ENCODE data around the gene PIK3CA.
"Not testable (repeated sequence)": the region's sequence is repeated elsewhere in the genome, so short reads cannot be mapped to it uniquely, and the experiment has no call there.

PIK3CA gene

GRCh38 chr3:179147873-179148615, at the start of gene PIK3CA:
Gene PIK3CA (plus strand): TSS chr3:179148357. CDS start chr3:179198826, 50,469 bp downstream.
- Histone ChIP-seq H3K4me3 (ENCODE audit: low read length in 2 of 2) (peak within 1 kb of the TSS; percentile 81 to 93), H3K27me3 (ENCODE audit: control insufficient read depth in 1 of 2, insufficient read depth in 2 of 2, low read length in 2 of 2) (no peaks in the 10 kb centered on the region), H3K4me1 (ENCODE audit: control insufficient read depth, insufficient read depth, low read length) (no peaks in the 10 kb centered on the region), H3K27ac (ENCODE audit: low read length) (peak within 1 kb of the TSS; percentile 83), H3K36me3 (ENCODE audit: control insufficient read depth in 2 of 2, insufficient read depth in 2 of 2, low read length in 2 of 2) (no peaks in the 10 kb centered on the region), H3K9me3 (ENCODE audit: control insufficient read depth in 2 of 2, low read length in 2 of 2) (no peaks in the 10 kb centered on the region), H3K9ac (ENCODE audit: low read length in 2 of 2) (peak within 1 kb of the TSS; percentile 70 to 85)

GRCh38 chr3:179098388-179099077, 49.6 kb upstream of the PIK3CA start:
- Histone ChIP-seq H3K27ac (ENCODE audit: low read length) (no peak overlapping the region), H3K9me3 (ENCODE audit: control insufficient read depth in 2 of 2, low read length in 2 of 2) (no peaks in the 10 kb centered on the region), H3K4me1 (ENCODE audit: control insufficient read depth, insufficient read depth, low read length) (no peaks in the 10 kb centered on the region), H3K4me3 (ENCODE audit: low read length in 2 of 2) (peak overlapping the region; percentile 50 to 76), H3K36me3 (ENCODE audit: control insufficient read depth in 2 of 2, insufficient read depth in 2 of 2, low read length in 2 of 2) (no peaks in the 10 kb centered on the region), H3K9ac (ENCODE audit: low read length in 2 of 2) (peak overlapping the region in 1 of 2 donors; percentile 35), H3K27me3 (ENCODE audit: control insufficient read depth in 1 of 2, insufficient read depth in 2 of 2, low read length in 2 of 2) (no peaks in the 10 kb centered on the region)

GRCh38 chr3:179100652-179101051, 47.5 kb upstream of the PIK3CA start:
- Histone ChIP-seq H3K9ac (ENCODE audit: low read length in 2 of 2) (no peak overlapping the region), H3K4me1 (ENCODE audit: control insufficient read depth, insufficient read depth, low read length) (no peaks in the 10 kb centered on the region), H3K27ac (ENCODE audit: low read length) (no peak overlapping the region), H3K27me3 (ENCODE audit: control insufficient read depth in 1 of 2, insufficient read depth in 2 of 2, low read length in 2 of 2) (no peaks in the 10 kb centered on the region), H3K4me3 (ENCODE audit: low read length in 2 of 2) (no peak overlapping the region), H3K9me3 (ENCODE audit: control insufficient read depth in 2 of 2, low read length in 2 of 2) (no peaks in the 10 kb centered on the region), H3K36me3 (ENCODE audit: control insufficient read depth in 2 of 2, insufficient read depth in 2 of 2, low read length in 2 of 2) (no peaks in the 10 kb centered on the region)

- H3K9ac ChIP-seq (ENCODE audit: low read length in 2 of 2): no peak overlapping the region
- no peaks in the 10 kb centered on the region for H3K9me3 ChIP-seq (ENCODE audit: control insufficient read depth in 2 of 2, low read length in 2 of 2)
- H3K36me3 ChIP-seq (ENCODE audit: control insufficient read depth in 2 of 2, insufficient read depth in 2 of 2, low read length in 2 of 2): no peaks in the 10 kb centered on the region
- no peaks in the 10 kb centered on the region for H3K4me1 ChIP-seq (ENCODE audit: control insufficient read depth, insufficient read depth, low read length)
- H3K27me3 ChIP-seq (ENCODE audit: control insufficient read depth in 1 of 2, insufficient read depth in 2 of 2, low read length in 2 of 2): no peaks in the 10 kb centered on the region
- no peak overlapping the region for H3K4me3 ChIP-seq (ENCODE audit: low read length in 2 of 2)
- H3K27ac ChIP-seq (ENCODE audit: low read length): no peak overlapping the region
Measured at GRCh38 chr3:179105881-179106280, 42.3 kb upstream of the PIK3CA start.

- no peaks in the 10 kb centered on the region for H3K4me1 ChIP-seq (ENCODE audit: control insufficient read depth, insufficient read depth, low read length)
- H3K9me3 ChIP-seq (ENCODE audit: control insufficient read depth in 2 of 2, low read length in 2 of 2): no peaks in the 10 kb centered on the region
- no peak overlapping the region for H3K9ac ChIP-seq (ENCODE audit: low read length in 2 of 2)
Measured at GRCh38 chr3:179107617-179108016, 40.5 kb upstream of the PIK3CA start.

GRCh38 chr3:179108086-179108485, 40.1 kb upstream of the PIK3CA start:
- no peaks in the 10 kb centered on the region for H3K9me3 ChIP-seq (ENCODE audit: control insufficient read depth in 2 of 2, low read length in 2 of 2)
- H3K9ac ChIP-seq (ENCODE audit: low read length in 2 of 2): no peak overlapping the region
- no peaks in the 10 kb centered on the region for H3K4me1 ChIP-seq (ENCODE audit: control insufficient read depth, insufficient read depth, low read length)
- H3K36me3 ChIP-seq (ENCODE audit: control insufficient read depth in 2 of 2, insufficient read depth in 2 of 2, low read length in 2 of 2): no peaks in the 10 kb centered on the region
- H3K4me3 ChIP-seq (ENCODE audit: low read length in 2 of 2): no peak overlapping the region
- no peak overlapping the region for H3K27ac ChIP-seq (ENCODE audit: low read length)
- no peaks in the 10 kb centered on the region for H3K27me3 ChIP-seq (ENCODE audit: control insufficient read depth in 1 of 2, insufficient read depth in 2 of 2, low read length in 2 of 2)

More at GRCh38 chr3:179107617-179108016, 40.5 kb upstream of the PIK3CA start:
- H3K36me3 ChIP-seq (ENCODE audit: control insufficient read depth in 2 of 2, insufficient read depth in 2 of 2, low read length in 2 of 2): no peaks in the 10 kb centered on the region
- H3K27ac ChIP-seq (ENCODE audit: low read length): no peak overlapping the region
- no peak overlapping the region for H3K4me3 ChIP-seq (ENCODE audit: low read length in 2 of 2)
- H3K27me3 ChIP-seq (ENCODE audit: control insufficient read depth in 1 of 2, insufficient read depth in 2 of 2, low read length in 2 of 2): no peaks in the 10 kb centered on the region

- Histone ChIP-seq H3K9ac (ENCODE audit: low read length in 2 of 2) (no peak overlapping the region), H3K9me3 (ENCODE audit: control insufficient read depth in 2 of 2, low read length in 2 of 2) (no peaks in the 10 kb centered on the region), H3K4me1 (ENCODE audit: control insufficient read depth, insufficient read depth, low read length) (no peaks in the 10 kb centered on the region), H3K27me3 (ENCODE audit: control insufficient read depth in 1 of 2, insufficient read depth in 2 of 2, low read length in 2 of 2) (no peaks in the 10 kb centered on the region), H3K27ac (ENCODE audit: low read length) (no peak overlapping the region), H3K4me3 (ENCODE audit: low read length in 2 of 2) (no peak overlapping the region), H3K36me3 (ENCODE audit: control insufficient read depth in 2 of 2, insufficient read depth in 2 of 2, low read length in 2 of 2) (no peaks in the 10 kb centered on the region)
Measured at GRCh38 chr3:179113903-179114302, 34.3 kb upstream of the PIK3CA start.

GRCh38 chr3:179115444-179115843, 32.7 kb upstream of the PIK3CA start:
- H3K27me3 ChIP-seq (ENCODE audit: control insufficient read depth in 1 of 2, insufficient read depth in 2 of 2, low read length in 2 of 2); H3K4me3 ChIP-seq (ENCODE audit: low read length in 2 of 2); H3K27ac ChIP-seq (ENCODE audit: low read length); H3K4me1 ChIP-seq (ENCODE audit: control insufficient read depth, insufficient read depth, low read length); H3K36me3 ChIP-seq (ENCODE audit: control insufficient read depth in 2 of 2, insufficient read depth in 2 of 2, low read length in 2 of 2); H3K9me3 ChIP-seq (ENCODE audit: control insufficient read depth in 2 of 2, low read length in 2 of 2); H3K9ac ChIP-seq (ENCODE audit: low read length in 2 of 2): not testable (repeated sequence)

GRCh38 chr3:179116816-179117215, 31.3 kb upstream of the PIK3CA start:
- Histone ChIP-seq H3K4me1 (ENCODE audit: control insufficient read depth, insufficient read depth, low read length) (no peaks in the 10 kb centered on the region), H3K36me3 (ENCODE audit: control insufficient read depth in 2 of 2, insufficient read depth in 2 of 2, low read length in 2 of 2) (no peaks in the 10 kb centered on the region), H3K4me3 (ENCODE audit: low read length in 2 of 2) (no peak overlapping the region), H3K27ac (ENCODE audit: low read length) (no peak overlapping the region), H3K27me3 (ENCODE audit: control insufficient read depth in 1 of 2, insufficient read depth in 2 of 2, low read length in 2 of 2) (no peaks in the 10 kb centered on the region), H3K9me3 (ENCODE audit: control insufficient read depth in 2 of 2, low read length in 2 of 2) (no peaks in the 10 kb centered on the region), H3K9ac (ENCODE audit: low read length in 2 of 2) (no peak overlapping the region)

- not testable (repeated sequence) for H3K27ac ChIP-seq (ENCODE audit: low read length); H3K36me3 ChIP-seq (ENCODE audit: control insufficient read depth in 2 of 2, insufficient read depth in 2 of 2, low read length in 2 of 2); H3K4me3 ChIP-seq (ENCODE audit: low read length in 2 of 2); H3K9me3 ChIP-seq (ENCODE audit: control insufficient read depth in 2 of 2, low read length in 2 of 2); H3K9ac ChIP-seq (ENCODE audit: low read length in 2 of 2); H3K27me3 ChIP-seq (ENCODE audit: control insufficient read depth in 1 of 2, insufficient read depth in 2 of 2, low read length in 2 of 2); H3K4me1 ChIP-seq (ENCODE audit: control insufficient read depth, insufficient read depth, low read length)
Measured at GRCh38 chr3:179132191-179132890, 15.8 kb upstream of the PIK3CA start.
